Stimulated activated CD8-positive, alpha-beta memory T cell treated with anti-CD3 and anti-CD28 coated beads, Interleukin-15, amount 100 ng/mL, for 48 hours (primary cell): ENCODE measurements around the gene APOBEC2.
A peak's percentile ranks its signal among the peaks of the same experiment; 100 is the strongest.
"Not testable (repeated sequence)": the region's sequence is repeated elsewhere in the genome, so short reads cannot be mapped to it uniquely, and the experiment has no call there.

Experiments
- DNase-seq, 2 donors: peaks; one replicate each; pipeline ENCODE4 v3.0.0-alpha.2; 2020; ENCODE audit warnings: low read depth in 2 of 2

APOBEC2 gene

GRCh38 chr6:41053041-41053440, at the start of gene APOBEC2:
Gene APOBEC2, plus strand, starts transcription at chr6:41053202. Its CDS starts 146 bp downstream, at chr6:41053348.
- no peak for DNase-seq

- peak in 1 of 2 donors; percentile 15 for DNase-seq
Measured at GRCh38 chr6:41006217-41006616, 46.8 kb upstream of the APOBEC2 start.

- DNase-seq, result not testable (repeated sequence)
Measured at GRCh38 chr6:41006980-41007379, 46.0 kb upstream of the APOBEC2 start.

GRCh38 chr6:41008011-41008410, 45.0 kb upstream of the APOBEC2 start:
- no peak for DNase-seq

- DNase-seq, result no peak
Measured at GRCh38 chr6:41009669-41010068, 43.3 kb upstream of the APOBEC2 start.

GRCh38 chr6:41011673-41012072, 41.3 kb upstream of the APOBEC2 start:
- no peak for DNase-seq

- no peak for DNase-seq
Measured at GRCh38 chr6:41013466-41014153, 39.4 kb upstream of the APOBEC2 start.

GRCh38 chr6:41014780-41015179, 38.2 kb upstream of the APOBEC2 start:
- no peak for DNase-seq

GRCh38 chr6:41015860-41016259, 37.1 kb upstream of the APOBEC2 start:
- not testable (repeated sequence) for DNase-seq

GRCh38 chr6:41017663-41018062, 35.3 kb upstream of the APOBEC2 start:
- no peak for DNase-seq

GRCh38 chr6:41021832-41022231, 31.2 kb upstream of the APOBEC2 start:
- no peak for DNase-seq

GRCh38 chr6:41022294-41022693, 30.7 kb upstream of the APOBEC2 start:
- no peak for DNase-seq

- no peak for DNase-seq
Measured at GRCh38 chr6:41023114-41023513, 29.9 kb upstream of the APOBEC2 start.

GRCh38 chr6:41025966-41026530, 27.0 kb upstream of the APOBEC2 start:
- DNase-seq, result no peak

GRCh38 chr6:41027241-41027640, 25.8 kb upstream of the APOBEC2 start:
- DNase-seq, result no peak

- peak; percentile 66 to 69 for DNase-seq
Measured at GRCh38 chr6:41027799-41028560, 25.0 kb upstream of the APOBEC2 start.

GRCh38 chr6:41028561-41029412, 24.2 kb upstream of the APOBEC2 start:
- no peak for DNase-seq

GRCh38 chr6:41032830-41033229, 20.2 kb upstream of the APOBEC2 start:
- DNase-seq, result no peak

GRCh38 chr6:41033776-41034175, 19.2 kb upstream of the APOBEC2 start:
- DNase-seq, result no peak

GRCh38 chr6:41036186-41036585, 16.8 kb upstream of the APOBEC2 start:
- DNase-seq, result no peak

GRCh38 chr6:41036601-41037000, 16.4 kb upstream of the APOBEC2 start:
- no peak for DNase-seq
